ENCODE results near the gene UFSP1.
A peak's percentile ranks its signal among the peaks of the same experiment; 100 is the strongest.
"Not testable (repeated sequence)": the region's sequence is repeated elsewhere in the genome, so short reads cannot be mapped to it uniquely, and the experiment has no call there.

The UFSP1 gene

GRCh38 chr7:100888988-100889750, at the start of gene UFSP1:
UFSP1 (minus strand) TSS chr7:100889715; CDS start chr7:100889271, 444 bp downstream.
- H3K4me3 ChIP-seq (ENCODE audit: low read depth, low read length): peak within 1 kb of the TSS; percentile 51
- no peak for TF ChIP-seq CTCF (IDR thresholded peaks at IDR 0.05; ENCODE audit: low read depth, low read length)
- in situ Hi-C loops (cut with HindIII; ENCODE audit: low sequenced_read_pairs): no loop called here
- no peak for DNase-seq (ENCODE audit: low read depth, low spot score)

GRCh38 chr7:100936167-100936566, 46.7 kb upstream of the UFSP1 start:
- DNase-seq (ENCODE audit: low read depth, low spot score); H3K4me3 ChIP-seq (ENCODE audit: low read depth, low read length); in situ Hi-C loops (cut with HindIII; ENCODE audit: low sequenced_read_pairs): not testable (repeated sequence)

- DNase-seq (ENCODE audit: low read depth, low spot score); in situ Hi-C loops (cut with HindIII; ENCODE audit: low sequenced_read_pairs); H3K4me3 ChIP-seq (ENCODE audit: low read depth, low read length): not testable (repeated sequence)
These were observed 45.9 kb upstream of the UFSP1 start for GRCh38 chr7:100935381-100935780.

- TF ChIP-seq CTCF (IDR thresholded peaks at IDR 0.05; ENCODE audit: low read depth, low read length): no peak
- in situ Hi-C loops (cut with HindIII; ENCODE audit: low sequenced_read_pairs): no loop called here
- DNase-seq (ENCODE audit: low read depth, low spot score): no peak
- no peak overlapping the region for H3K4me3 ChIP-seq (ENCODE audit: low read depth, low read length)
These were observed 44.2 kb upstream of the UFSP1 start for GRCh38 chr7:100933734-100934133.

GRCh38 chr7:100929808-100930174, 40.3 kb upstream of the UFSP1 start:
- in situ Hi-C loops (cut with HindIII; ENCODE audit: low sequenced_read_pairs): no loop called here
- no peak for DNase-seq (ENCODE audit: low read depth, low spot score)

GRCh38 chr7:100923616-100924015, 34.1 kb upstream of the UFSP1 start:
- DNase-seq (ENCODE audit: low read depth, low spot score); H3K4me3 ChIP-seq (ENCODE audit: low read depth, low read length); in situ Hi-C loops (cut with HindIII; ENCODE audit: low sequenced_read_pairs): not testable (repeated sequence)

More at GRCh38 chr7:100929808-100930174, 40.3 kb upstream of the UFSP1 start:
- no peak for TF ChIP-seq CTCF (IDR thresholded peaks at IDR 0.05; ENCODE audit: low read depth, low read length)
- H3K4me3 ChIP-seq (ENCODE audit: low read depth, low read length): no peak overlapping the region

GRCh38 chr7:100921039-100921438, 31.5 kb upstream of the UFSP1 start:
- no peak overlapping the region for H3K4me3 ChIP-seq (ENCODE audit: low read depth, low read length)
- in situ Hi-C loops (cut with HindIII; ENCODE audit: low sequenced_read_pairs): no loop called here
- TF ChIP-seq CTCF (IDR thresholded peaks at IDR 0.05; ENCODE audit: low read depth, low read length): no peak
- DNase-seq (ENCODE audit: low read depth, low spot score): no peak

GRCh38 chr7:100919779-100920437, 30.4 kb upstream of the UFSP1 start:
- H3K4me3 ChIP-seq (ENCODE audit: low read depth, low read length); in situ Hi-C loops (cut with HindIII; ENCODE audit: low sequenced_read_pairs); DNase-seq (ENCODE audit: low read depth, low spot score): not testable (repeated sequence)

- in situ Hi-C loops (cut with HindIII; ENCODE audit: low sequenced_read_pairs); DNase-seq (ENCODE audit: low read depth, low spot score); H3K4me3 ChIP-seq (ENCODE audit: low read depth, low read length): not testable (repeated sequence)
These were observed 29.8 kb upstream of the UFSP1 start for GRCh38 chr7:100919335-100919734.
